NCI-H1930 (cell line): ENCODE results near the gene GRAMD2B.
"Not testable (repeated sequence)": the region's sequence is repeated elsewhere in the genome, so short reads cannot be mapped to it uniquely, and the experiment has no call there.

Experiments used
- DNase-seq, 2 experiments: peaks; one replicate each; lab custom pipeline; 2025; lab: John Stamatoyannopoulos, UW

The GRAMD2B gene

GRCh38 chr5:126422994-126423788, at the start of gene GRAMD2B:
Gene GRAMD2B, plus strand, starts transcription at chr5:126423409. Its CDS starts 198 bp downstream, at chr5:126423607.
- DNase-seq = no peak

GRCh38 chr5:126374109-126374416, 49.1 kb upstream of the GRAMD2B start:
- DNase-seq = no peak

GRCh38 chr5:126376443-126376842, 46.8 kb upstream of the GRAMD2B start:
- DNase-seq = no peak

- DNase-seq = no peak
These were observed 45.8 kb upstream of the GRAMD2B start for GRCh38 chr5:126377424-126377823.

GRCh38 chr5:126380316-126380715, 42.9 kb upstream of the GRAMD2B start:
- DNase-seq = not testable (repeated sequence)

- no peak for DNase-seq
These were observed 40.0 kb upstream of the GRAMD2B start for GRCh38 chr5:126383246-126383645.

GRCh38 chr5:126383776-126384175, 39.4 kb upstream of the GRAMD2B start:
- DNase-seq = no peak

- DNase-seq = no peak
These were observed 38.2 kb upstream of the GRAMD2B start for GRCh38 chr5:126384985-126385384.

- DNase-seq = no peak
These were observed 37.4 kb upstream of the GRAMD2B start for GRCh38 chr5:126385524-126386502.

GRCh38 chr5:126389179-126389578, 34.0 kb upstream of the GRAMD2B start:
- no peak for DNase-seq

- DNase-seq = no peak
These were observed 33.2 kb upstream of the GRAMD2B start for GRCh38 chr5:126390051-126390450.

- DNase-seq = no peak
These were observed 31.8 kb upstream of the GRAMD2B start for GRCh38 chr5:126391386-126391785.

- DNase-seq = no peak
These were observed 28.9 kb upstream of the GRAMD2B start for GRCh38 chr5:126394211-126394788.

- DNase-seq = no peak
These were observed 28.0 kb upstream of the GRAMD2B start for GRCh38 chr5:126395198-126395597.

- DNase-seq = no peak
These were observed 27.6 kb upstream of the GRAMD2B start for GRCh38 chr5:126395605-126396004.

- not testable (repeated sequence) for DNase-seq
These were observed 26.5 kb upstream of the GRAMD2B start for GRCh38 chr5:126396721-126397120.

GRCh38 chr5:126398791-126399190, 24.4 kb upstream of the GRAMD2B start:
- no peak for DNase-seq

- no peak for DNase-seq
These were observed 22.5 kb upstream of the GRAMD2B start for GRCh38 chr5:126400621-126401251.

- no peak for DNase-seq
These were observed 20.3 kb upstream of the GRAMD2B start for GRCh38 chr5:126402621-126403555.

GRCh38 chr5:126403876-126404275, 19.3 kb upstream of the GRAMD2B start:
- DNase-seq = no peak

- DNase-seq = no peak
These were observed 12.6 kb upstream of the GRAMD2B start for GRCh38 chr5:126410623-126411022.
